ENCODE data around the gene SNX32. TPM values are rescaled to one million over a fixed set of nuclear protein-coding genes. Genes with fewer than 3 reads are reported as not detected.

SNX32 gene
- total RNA-seq, 3 donors from 2014 or later (not counting 1 experiment from before 2014, with no cell fraction given), result 0.31 to 2.0 (median 0.54) TPM

DNA sequence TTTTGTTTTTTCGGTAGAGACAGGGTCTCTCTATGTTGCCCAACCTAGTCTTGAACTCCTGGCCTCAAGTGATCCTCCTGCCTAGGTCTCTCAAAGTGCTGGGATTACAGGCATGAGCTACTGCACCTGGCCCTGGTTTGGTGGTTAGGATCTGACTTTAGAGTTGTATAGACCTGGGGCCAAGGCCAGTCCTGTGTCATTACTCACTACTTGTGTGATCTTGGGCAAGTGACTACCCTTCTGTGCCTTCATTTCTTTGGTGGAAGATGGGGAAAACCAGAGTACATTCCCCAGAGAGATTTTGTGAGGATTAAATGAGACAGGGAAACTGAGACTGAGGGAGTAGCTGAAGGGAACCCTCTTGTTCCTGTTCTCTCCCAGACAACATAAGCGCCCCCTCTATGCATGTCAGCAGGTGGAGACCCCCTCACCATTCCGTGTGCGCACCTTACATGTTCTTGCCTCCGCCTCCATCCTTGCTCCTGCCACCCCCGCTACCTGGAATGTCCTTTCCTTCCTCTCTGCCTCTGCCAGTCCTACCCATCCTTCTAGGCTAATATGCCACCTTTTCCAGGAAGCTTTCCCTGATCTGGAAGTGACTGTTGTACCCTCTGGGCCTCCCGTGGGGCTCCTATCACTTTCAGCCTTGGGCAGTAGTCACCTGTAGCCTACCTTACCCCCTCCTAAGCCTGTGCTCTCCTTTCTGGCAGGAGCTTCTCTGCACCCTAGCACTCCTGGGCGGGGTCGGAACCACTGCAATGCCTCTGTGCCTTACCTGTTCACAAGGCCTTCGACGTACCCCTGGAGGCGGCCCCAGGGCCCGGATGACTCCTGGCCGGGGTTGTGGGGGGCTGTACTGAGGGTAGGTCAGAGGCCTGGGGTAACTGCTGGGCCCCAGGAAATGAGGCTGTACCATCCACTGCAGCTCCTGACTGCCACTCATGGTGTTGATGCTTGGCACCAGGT, 62.6 kb downstream of the SNX32 start:
- Mint-ChIP-seq H3K36me3 (no peaks in the 10 kb centered on the region), H3K9me3 (no peaks in the 10 kb centered on the region), H3K27me3 (ENCODE audit: low read depth in 2 of 2) (peaks cover 0 to 2% of the 10 kb centered on the region in 2 donors), H3K4me3 (no peak overlapping the region), H3K4me1 (peaks cover 20 to 32% of the 10 kb centered on the region in 2 donors), H3K27ac (peak overlapping the region in 1 of 2 donors; percentile 41)
- Histone ChIP-seq H3K4me3 (ENCODE audit: low read length) (no peak overlapping the region), H3K4me1 (ENCODE audit: control insufficient read depth, insufficient read depth, low read length) (peaks cover 62% of the 10 kb centered on the region), H3K9me3 (ENCODE audit: control insufficient read depth, insufficient read depth, low read length) (no peaks in the 10 kb centered on the region), H3K27me3 (ENCODE audit: control insufficient read depth, insufficient read depth, low read length) (peaks cover 5% of the 10 kb centered on the region), H3K27ac (ENCODE audit: low read length) (no peak overlapping the region), H3K36me3 (ENCODE audit: control insufficient read depth, insufficient read depth, low read length) (no peaks in the 10 kb centered on the region)
- ATAC-seq, result no peak
- no peak for TF ChIP-seq CTCF (IDR thresholded peaks at IDR 0.05)
- 96% methylated on average over 14 of the region's 14 CpGs for WGBS (ENCODE audit: insufficient coverage)
- intact Hi-C loops (cut with micrococcal nuclease), result no loop called here
- DNase-seq, result no peak

GRCh38 chr11:65897020-65897471, 63.3 kb downstream of the SNX32 start:
- Histone ChIP-seq H3K36me3 (ENCODE audit: control insufficient read depth, insufficient read depth, low read length) (no peaks in the 10 kb centered on the region), H3K4me3 (ENCODE audit: low read length) (no peak overlapping the region), H3K9me3 (ENCODE audit: control insufficient read depth, insufficient read depth, low read length) (no peaks in the 10 kb centered on the region), H3K27ac (ENCODE audit: low read length) (no peak overlapping the region), H3K4me1 (ENCODE audit: control insufficient read depth, insufficient read depth, low read length) (peaks cover 62% of the 10 kb centered on the region), H3K27me3 (ENCODE audit: control insufficient read depth, insufficient read depth, low read length) (peaks cover 5% of the 10 kb centered on the region)
- Mint-ChIP-seq H3K36me3 (no peaks in the 10 kb centered on the region), H3K4me1 (peaks cover 25 to 34% of the 10 kb centered on the region in 2 donors), H3K27me3 (ENCODE audit: low read depth in 2 of 2) (peaks cover 0 to 3% of the 10 kb centered on the region in 2 donors), H3K27ac (peak overlapping the region in 1 of 2 donors; percentile 26), H3K4me3 (no peak overlapping the region), H3K9me3 (no peaks in the 10 kb centered on the region)
- intact Hi-C loops (cut with micrococcal nuclease), result no loop called here
- ATAC-seq (no peak), DNase-seq (no peak)
- 95% methylated on average over 4 of the region's 4 CpGs for WGBS (ENCODE audit: insufficient coverage)
- no peak for TF ChIP-seq CTCF (IDR thresholded peaks at IDR 0.05)

DNA sequence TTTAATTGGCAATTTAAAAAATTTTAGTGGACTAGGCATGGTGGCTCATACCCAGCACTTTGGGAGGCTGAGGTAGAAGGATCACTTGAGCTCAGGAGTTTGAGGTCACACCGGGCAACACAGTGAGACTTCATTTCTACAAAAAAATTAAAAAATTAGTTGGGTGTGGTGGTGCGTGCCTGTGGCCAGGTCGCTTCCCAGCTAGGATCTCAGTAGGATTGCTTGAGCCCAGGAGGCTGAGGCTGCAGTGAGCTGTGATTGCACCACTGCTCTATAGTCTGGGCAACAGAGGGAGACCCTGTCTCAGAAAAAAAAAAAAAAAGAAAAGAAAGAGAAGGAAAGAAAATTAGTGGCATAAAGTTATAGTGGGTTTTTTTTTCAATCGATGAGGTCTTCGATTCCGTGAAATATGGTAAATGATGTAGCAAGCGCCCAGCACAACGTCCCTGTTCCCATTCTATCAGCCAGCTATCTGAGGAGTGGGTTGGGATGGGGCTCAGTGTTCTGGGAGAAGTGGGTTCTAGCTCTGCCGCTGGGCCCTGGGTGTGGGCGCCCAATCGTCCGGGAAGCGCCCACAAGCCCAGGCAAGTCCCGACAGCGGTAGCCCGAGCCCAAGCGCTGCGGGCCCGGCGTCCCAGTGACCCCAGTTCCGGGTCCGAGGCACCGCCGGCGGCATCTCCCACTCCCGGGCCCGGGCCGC, 65.0 kb downstream of the SNX32 start:
- intact Hi-C loops (cut with micrococcal nuclease), result no loop called here
- Mint-ChIP-seq H3K9me3 (no peaks in the 10 kb centered on the region), H3K4me3 (peak overlapping the region; percentile 88), H3K4me1 (peaks cover 18 to 31% of the 10 kb centered on the region in 2 donors), H3K27me3 (ENCODE audit: low read depth in 2 of 2) (peaks cover 0 to 5% of the 10 kb centered on the region in 2 donors), H3K36me3 (no peaks in the 10 kb centered on the region), H3K27ac (peak overlapping the region; percentile 66 to 98)
- Histone ChIP-seq H3K9me3 (ENCODE audit: control insufficient read depth, insufficient read depth, low read length) (no peaks in the 10 kb centered on the region), H3K4me1 (ENCODE audit: control insufficient read depth, insufficient read depth, low read length) (peaks cover 50% of the 10 kb centered on the region), H3K36me3 (ENCODE audit: control insufficient read depth, insufficient read depth, low read length) (no peaks in the 10 kb centered on the region), H3K27me3 (ENCODE audit: control insufficient read depth, insufficient read depth, low read length) (peaks cover 5% of the 10 kb centered on the region), H3K27ac (ENCODE audit: low read length) (no peak overlapping the region), H3K4me3 (ENCODE audit: low read length) (no peak overlapping the region)
- 30% methylated on average over 28 of the region's 28 CpGs for WGBS (ENCODE audit: insufficient coverage)
- ATAC-seq (no peak), DNase-seq (no peak)
- TF ChIP-seq CTCF (IDR thresholded peaks at IDR 0.05), result no peak

Data from natural killer cell (primary cell).